HG02981 (cell line): ENCODE measurements around the gene CCSAP.
A peak's percentile ranks its signal among the peaks of the same experiment; 100 is the strongest.
"Not testable (repeated sequence)": the region's sequence is repeated elsewhere in the genome, so short reads cannot be mapped to it uniquely, and the experiment has no call there.

Experiments used
- ATAC-seq: cut with Tn5 transposase; IDR thresholded peaks from one replicate; pipeline ENCODE4 v1.9.1; 2021; ENCODE audit warnings: mild to moderate bottlenecking, moderate library complexity; ENCODE audit not compliant: unreplicated experiment

CCSAP gene, protein sequence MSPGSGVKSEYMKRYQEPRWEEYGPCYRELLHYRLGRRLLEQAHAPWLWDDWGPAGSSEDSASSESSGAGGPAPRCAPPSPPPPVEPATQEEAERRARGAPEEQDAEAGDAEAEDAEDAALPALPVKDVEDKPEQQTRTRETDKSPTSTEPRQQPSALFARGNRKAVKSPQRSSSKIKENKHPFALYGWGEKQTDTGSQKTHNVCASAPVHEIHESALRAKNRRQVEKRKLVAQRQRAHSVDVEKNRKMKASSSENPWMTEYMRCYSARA

DNA sequence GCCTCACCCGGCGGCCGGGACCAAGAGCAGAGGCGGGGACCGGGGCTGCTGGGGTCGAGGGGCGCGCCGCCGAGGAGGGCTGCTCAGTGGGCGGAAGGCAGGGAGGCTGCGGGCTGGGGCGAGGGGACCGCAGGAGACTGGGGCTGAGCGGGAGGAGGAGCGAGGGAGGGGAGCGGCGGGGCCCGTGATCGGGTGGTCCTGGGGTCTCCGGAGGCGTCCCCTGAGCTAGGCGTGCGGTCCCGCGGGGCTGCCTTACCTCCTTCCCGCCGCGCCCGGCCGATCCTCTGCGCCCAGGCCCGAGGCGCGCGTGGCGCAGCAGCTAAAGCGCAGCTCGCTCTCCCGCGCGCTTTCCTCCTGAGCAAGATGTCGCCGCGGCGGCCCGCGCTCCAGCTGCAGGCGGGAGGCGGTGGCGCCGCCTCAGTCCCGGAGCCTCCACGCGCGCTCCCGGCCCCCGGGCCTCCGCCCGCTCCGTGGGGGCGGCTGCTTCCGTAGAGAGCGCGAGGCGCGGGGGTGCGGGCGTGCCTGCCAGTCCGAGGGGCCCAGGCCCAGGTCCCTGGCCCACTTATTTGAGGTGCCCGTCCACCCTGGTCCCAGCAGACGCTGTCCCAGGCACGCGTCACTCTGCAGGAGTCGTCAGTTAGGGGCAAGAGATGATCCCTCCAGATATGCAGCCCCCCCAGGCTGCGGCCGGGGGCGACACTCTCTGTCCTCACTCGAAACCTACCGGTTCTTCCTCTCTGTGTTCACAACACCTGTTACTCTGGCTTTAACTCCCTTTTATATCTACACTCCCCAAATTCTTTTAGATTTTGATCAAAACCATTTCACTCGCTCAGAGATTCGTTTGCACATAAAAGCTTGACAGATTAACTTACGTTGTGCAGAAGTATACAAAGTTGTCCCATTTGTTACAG, at the start of gene CCSAP:
CCSAP (minus strand) TSS at position 392 of the 914 bp plus-strand sequence. CDS start 582 bp downstream, outside the sequence.
- ATAC-seq: peak; percentile 23

DNA sequence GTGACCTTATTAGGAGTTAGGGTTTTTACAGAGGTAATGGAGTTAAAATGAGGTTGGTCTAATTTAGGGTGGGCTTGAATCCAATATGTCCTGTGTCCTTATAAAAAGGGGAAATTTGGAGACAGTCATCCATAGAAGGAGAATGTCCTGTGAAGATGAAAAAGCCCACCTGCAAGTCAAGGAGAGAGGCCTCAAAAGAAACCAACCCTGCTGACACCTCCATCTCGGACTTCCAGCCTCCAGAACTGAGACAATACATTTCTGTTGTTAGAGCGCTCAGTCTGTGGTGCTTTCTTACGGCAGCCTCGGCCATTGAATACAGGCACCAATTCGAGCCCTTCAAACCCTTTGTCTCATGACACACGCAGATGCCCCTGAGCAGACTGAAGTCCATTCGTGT, 47.3 kb upstream of the CCSAP start:
- ATAC-seq: no peak

DNA sequence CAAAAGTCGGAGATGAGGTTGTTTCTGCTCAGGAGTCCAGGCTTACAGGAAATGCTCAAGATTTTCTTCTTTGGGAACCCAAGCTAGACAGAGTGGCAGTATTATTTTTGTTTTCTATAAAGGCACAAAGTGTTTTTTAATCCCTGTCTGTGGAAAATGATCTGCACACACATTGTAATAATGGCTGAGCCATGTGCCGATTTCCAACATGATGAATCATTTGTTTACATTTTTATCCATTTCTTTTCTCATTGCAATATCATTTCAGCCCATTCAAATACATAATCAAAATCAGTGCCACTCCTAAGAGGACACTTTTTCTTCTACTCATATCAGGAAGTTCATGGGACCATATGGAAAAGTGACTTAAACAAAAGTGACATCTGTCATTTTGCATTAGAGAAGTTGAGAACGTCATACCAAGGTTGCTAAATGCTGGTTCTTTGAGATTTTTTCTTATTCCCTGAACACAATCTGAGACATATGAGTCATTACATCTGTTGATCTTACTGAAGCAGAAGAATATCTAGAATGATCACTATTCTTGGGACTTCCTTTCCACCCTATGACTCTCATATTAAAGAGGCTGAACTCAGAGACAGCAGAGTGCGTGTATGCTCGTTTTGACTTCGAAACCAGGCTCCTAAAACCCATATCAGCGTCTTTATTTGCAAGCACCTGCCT, 46.2 kb upstream of the CCSAP start:
- ATAC-seq: no peak

DNA sequence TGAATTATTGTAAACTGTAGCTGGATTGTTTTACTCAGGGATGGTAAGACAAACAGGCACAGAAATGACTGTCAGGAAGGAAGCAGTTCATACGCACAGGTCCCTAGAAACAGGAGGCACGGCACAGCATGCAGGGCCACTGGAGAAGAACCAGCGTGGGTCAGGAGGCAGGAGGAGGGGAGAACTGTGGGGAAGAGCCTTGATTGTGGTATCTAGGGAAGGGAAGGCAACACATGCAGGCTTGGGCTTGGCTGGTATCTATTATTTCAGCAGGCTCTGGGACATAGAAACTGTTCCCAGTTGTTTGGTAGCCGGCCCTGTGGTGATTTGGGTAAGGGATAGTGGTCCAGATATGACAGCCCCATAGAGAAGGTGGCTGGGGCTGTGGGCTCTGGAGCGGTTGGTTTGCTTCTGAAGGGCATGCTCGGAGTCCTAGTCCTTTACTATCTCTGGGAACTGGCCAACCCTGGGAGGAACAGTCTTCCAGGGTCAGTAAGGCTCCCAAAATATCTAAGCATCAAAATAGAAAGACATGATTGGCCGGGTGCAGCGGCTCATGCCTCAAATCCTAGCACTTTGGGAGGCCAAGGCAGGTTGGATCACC, 43.1 kb upstream of the CCSAP start:
- no peak for ATAC-seq

DNA sequence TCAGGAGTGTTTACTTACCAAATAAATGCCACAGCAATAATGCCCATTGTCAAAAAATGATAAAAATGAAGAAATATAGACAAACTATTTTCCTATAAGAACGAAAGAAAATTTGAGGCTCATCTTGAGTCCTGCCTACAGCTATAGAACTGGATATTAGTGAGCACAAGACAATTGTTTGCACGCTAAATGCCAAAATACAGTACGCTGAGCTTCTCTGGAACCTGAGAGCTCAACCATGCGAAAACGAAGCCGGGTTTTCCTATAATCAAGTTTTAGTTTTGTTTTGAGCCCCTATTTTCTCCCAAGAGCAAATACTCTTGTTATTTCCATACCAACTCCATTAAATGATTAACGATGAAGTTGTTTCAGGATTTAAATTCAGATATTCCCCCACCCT, 42.0 kb upstream of the CCSAP start:
- no peak for ATAC-seq

DNA sequence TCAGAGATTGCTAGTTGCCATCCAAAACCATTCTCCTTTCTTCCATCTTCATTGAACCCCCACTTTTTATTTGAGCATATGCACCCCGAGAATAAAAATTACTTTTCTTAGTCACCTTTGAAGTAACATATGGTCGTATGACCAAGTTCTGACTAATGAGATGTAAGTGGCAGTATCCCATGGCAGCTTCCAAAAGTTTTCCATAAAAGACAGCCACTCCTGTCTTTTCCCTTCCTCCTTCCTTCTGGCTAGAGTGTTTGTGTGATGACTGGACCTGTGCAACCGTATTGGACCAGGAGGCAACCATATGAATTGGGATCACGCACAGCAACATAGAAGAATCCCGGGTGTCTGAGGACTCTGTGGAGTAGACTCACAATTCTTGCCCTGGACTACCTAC, 41.1 kb upstream of the CCSAP start:
- no peak for ATAC-seq

DNA sequence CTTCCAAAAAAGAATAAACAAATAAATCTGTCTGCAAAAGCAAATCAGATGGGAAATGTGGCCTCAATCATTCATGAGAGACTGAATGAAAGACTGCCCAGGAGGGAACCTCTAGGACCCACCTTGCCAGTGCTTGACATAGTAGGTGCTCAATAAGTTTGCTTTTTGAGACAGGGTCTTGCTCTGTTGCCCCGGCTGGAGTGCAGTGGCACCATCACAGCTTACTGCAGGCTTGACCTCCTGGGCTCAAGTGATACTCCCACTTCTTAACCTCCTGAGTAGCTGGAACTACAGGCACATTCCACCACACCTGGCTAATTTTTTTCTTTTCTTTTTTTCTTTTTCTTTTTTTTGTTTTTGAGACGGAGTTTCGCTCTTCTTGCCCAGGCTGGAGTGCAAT, 40.3 kb upstream of the CCSAP start:
- no peak for ATAC-seq

DNA sequence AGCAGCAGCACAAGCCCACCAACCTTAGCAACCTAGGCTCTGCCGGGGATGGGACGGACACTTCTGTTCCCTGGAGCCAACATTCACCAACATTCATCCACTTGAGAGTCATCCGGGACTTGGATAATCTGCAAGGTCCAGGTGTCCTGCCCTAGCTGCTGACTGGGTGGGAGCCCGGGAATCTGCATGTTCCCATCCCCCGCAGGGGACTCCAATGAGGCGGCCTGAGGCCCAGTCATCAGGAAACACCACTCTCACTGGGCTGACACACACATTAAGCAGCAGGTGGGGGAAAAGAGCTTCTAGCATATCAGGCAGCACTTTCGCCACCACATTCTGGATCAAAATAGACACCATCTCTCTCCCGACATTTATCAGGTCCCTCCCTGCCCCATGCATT, 38.4 kb upstream of the CCSAP start:
- ATAC-seq: no peak

DNA sequence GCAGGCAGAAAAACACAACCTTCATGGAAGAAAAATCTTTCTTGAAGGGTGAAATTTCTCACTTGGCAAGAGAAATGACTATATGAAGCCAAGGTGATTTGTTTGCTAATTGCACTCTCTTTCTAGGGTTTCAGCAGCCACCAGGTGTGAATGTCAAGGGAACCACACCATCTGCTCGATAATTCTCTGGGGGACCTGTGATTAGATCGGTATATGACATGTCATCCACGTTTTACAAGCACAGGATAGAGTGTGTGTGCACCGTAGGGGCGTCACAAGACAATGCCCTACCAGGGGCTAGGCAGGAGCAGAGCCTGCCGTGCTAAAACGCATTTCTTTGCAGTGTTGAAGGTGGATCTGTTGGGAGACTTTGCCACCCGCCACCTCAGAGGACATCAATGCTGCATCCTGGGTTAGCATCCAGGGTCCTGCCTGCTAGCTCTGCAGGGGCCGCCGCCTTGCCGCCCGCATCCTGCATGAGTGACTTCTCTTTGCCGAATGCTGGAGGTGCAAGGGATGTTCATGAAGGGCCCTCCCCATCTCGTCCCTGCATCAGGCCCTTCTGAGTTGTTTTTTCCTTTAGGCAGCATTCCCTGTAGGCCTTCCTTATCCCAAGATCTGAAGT, 37.8 kb upstream of the CCSAP start:
- no peak for ATAC-seq

DNA sequence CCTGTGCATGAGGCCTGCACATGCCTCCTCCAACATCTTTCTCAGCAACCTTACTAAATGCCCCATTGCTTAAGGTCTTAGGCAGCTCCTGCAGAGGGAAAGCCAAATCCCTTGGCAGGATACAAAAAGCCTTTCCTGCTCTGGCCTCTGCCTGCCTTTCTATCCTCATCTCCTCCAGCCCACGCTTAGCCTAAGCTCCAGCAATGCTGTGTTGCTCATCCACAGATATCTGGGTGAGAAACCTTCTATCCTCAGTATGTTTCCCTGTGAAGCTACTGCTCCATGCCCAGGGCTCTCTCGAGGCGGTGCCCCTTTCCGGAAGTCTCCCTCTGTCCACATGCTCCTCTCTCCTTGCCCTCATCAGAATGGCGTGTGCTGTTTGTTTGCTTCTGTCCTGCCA, 37.0 kb upstream of the CCSAP start:
- ATAC-seq: no peak

DNA sequence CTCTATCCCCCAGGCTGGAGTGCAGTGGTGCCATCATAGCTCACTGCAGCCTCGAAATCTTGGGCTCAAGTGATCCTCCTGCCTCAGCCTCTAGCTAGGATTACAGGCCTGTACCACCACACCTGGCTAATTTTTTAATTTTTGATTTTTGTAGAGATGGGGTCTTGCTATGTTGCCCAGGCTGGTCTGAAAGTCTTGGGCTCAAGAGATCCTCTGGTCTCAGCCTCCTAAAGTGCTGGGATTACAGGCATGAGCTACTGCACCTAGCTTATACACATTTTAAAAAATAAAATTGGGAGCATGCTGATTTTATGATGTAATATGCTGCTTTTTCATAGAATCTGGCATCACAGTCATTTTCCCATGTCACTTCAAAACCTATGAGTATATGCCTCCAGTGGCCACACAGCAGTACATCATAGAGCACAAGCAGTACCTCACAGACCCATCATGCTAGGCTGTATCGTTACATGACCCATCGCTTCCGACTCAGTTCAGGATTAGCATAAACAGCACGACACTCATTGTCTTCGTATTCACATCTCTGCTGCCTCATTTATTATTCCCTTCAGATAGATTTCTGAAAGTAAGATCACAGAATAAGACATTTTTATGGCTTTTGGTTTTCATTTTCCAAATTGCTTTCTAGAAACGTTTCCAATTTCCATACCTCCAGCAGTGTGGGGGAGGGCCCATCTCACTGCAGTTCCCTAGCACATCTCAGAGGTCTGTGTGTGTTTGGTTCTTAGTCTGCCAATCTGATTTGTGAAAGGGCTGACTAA, 35.9 kb upstream of the CCSAP start:
- ATAC-seq: no peak

DNA sequence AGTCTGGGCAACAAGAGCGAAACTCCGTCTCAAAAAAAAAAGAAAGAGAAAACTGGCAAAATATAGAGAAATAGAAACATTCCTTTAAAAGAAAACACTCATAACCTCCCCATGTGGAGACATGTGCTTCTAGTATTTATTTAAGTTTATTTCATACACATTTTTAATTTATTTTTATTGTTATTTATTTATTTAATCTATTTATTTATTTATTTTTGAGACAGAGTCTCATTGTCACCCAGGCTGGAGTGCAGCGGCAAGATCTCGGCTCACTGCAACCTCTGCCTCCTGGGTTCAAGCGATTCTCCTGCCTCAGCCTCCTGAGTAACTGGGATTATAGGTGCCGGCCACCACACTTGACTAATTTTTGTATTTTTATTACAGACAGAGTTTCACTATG, 35.2 kb upstream of the CCSAP start:
- not testable (repeated sequence) for ATAC-seq

DNA sequence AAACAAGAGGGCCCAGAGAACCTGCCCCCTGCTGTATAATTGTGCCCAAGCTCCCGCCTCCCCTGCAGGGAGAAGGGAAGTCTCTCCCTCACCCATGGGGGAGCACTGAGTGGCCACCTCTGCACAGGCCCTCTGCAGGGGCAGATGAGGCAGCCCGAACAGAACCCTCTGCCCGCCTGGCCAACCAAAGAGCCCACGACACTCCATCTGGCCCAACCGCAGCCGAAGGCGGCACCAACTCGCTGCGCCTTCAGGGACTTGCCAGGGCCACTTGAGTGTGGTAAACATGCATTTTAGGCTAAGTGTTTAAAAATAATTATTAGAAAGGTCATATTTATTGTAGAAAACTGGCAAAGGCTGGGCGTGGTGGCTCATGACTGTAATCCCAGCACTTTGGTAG, 34.6 kb upstream of the CCSAP start:
- no peak for ATAC-seq

DNA sequence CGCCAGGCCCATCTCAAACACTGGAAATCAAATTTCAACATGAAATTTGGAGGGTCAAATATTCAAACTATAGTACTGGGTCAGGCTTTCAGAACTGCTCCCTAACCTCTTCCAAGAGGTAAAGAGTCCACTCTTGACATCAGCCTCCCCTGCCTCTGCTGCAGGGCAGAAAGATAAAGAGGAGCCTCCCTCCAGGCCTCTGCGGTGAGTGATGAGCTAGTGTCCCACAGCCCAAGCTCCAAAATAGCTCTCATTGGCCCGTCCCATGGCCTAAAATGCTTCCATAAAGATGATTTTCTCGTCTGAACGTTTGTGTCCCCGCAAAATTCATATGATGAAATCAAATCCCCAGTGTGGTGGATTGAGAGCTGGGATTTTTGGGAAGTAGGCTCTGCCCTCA, 33.7 kb upstream of the CCSAP start:
- no peak for ATAC-seq

DNA sequence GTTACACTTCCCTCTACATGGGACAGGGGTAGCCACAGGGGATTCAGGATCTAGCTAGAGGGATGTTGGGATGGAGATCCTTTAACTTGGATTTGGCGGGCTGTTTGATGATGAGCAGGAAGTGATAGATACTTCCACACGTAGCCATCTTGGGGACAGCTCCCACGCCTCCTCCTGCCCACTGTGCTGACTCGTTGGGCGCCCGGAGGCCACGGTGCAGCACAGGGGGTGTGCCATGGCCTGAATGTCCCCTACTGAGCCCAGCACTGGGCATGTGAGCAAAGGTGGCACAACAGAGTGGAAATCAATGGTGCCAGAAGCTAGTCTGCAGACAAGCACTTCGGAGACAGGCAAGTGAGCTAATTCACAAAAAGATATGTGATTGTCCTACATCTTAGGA, 31.6 kb upstream of the CCSAP start:
- no peak for ATAC-seq

DNA sequence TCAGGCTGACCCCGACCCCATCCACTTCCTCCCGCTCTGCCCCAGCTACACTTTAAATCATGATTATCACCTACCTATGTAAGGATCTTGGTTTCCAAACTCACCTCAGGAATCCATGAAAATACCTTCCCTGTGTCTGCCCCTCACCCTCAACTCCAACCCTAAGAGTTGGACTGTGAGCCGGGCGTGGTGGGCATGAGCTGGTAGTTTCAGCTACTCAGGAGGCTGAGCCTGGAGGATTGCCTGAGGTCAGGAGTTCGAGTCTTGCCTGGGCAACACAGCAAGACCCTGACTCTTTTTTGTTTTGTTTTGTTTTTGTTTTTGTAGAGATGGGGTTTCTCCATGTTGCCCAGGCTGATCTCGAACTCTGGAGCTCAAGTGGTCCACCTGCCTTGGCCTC, 30.5 kb upstream of the CCSAP start:
- ATAC-seq: no peak

DNA sequence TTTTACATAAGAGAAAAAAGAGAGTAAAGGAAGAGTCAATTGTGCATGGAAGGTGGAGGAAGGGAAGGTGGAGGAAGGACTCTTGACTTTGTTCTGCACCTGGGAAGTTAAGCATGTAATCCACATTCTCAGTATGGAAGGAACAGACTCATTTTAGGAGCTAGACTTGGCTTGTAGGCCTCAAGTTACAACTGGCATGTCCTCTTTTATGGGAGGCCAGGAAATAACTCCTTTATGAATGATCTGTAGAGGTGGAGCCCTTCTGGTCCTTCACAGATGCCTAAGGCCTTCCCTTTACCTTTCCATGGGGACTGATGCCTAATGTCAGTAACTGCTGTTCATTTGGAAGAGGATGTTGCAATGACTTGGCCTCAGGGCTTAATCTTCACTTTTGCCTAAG, 29.4 kb upstream of the CCSAP start:
- no peak for ATAC-seq

DNA sequence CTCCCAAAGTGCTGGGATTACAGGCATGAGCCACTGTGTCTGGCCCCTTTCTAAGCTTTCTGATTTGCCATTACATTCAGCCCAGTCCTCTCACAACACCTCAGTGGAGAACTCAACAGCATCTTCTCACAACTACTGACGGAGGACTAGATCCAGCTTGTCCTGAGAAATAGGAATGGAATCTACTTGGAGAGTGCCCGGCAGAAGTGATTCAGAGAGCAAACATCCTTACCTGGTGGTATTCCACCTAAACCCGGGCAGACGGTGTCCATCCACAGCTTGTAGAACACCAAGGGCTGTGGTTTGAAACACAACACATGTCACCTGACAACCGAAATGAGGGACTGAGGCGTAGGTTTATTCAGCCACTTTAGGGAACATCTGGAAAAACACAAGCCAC, 28.8 kb upstream of the CCSAP start:
- no peak for ATAC-seq

DNA sequence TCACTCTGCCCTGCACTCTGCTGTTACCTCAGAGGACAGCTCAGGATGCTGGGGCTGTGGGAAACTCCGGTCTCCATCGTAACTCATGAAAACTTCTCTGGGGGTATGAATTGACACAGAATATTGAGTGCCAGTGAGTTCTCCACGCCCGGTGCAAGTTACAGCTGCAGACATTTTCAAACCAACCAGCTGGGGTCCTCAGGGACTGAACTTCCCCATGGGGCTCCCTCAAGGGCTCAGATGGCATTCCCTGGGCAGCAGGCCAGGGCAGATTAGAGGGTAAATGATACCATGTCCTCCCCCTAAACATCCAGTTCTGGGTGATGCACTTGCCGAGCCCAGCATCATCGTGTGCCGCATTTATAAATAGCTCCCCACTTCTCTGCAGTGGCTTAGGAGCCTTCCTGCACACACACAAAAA, 27.8 kb upstream of the CCSAP start:
- ATAC-seq: peak; percentile 37

DNA sequence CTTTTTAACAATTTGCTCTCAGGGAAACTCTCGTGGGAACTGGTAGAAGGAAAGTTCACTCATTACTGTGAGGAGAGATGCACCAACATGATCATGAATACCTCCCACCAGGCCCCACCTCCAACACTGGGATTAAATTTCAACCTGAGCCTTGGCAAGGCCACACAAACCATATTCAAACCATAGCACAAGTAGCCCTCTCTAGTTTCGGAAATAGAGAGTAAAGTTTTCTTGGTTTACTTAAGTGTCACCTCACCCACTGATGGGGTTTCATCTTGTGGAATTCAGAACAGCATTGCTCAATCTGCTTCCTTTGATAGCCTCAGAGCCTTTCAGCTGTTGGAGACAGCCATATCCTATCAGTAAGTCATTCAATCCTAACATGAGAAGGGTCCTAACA, 25.5 kb upstream of the CCSAP start:
- ATAC-seq: peak; percentile 74
